H9 (cell line): ENCODE measurements around the gene CNDP1. TPM values are rescaled to one million over a fixed set of nuclear protein-coding genes. Genes with fewer than 3 reads are reported as not detected.

Experiments used
- DNase-seq: peaks from one replicate; pipeline ENCODE4 v3.0.0-alpha.2; 2017
- H2AFZ ChIP-seq: one replicate; pipeline ENCODE4 v1.6.1; 2013; ENCODE audit warnings: mild to moderate bottlenecking, low read length, control low read depth, moderate library complexity
- H2AK5ac ChIP-seq: 2 replicates; pipeline ENCODE4 v1.6.1; 2013; ENCODE audit warnings: low read length, control low read depth, mixed read lengths; ENCODE audit not compliant: insufficient read length
- H2BK120ac ChIP-seq: one replicate; pipeline ENCODE4 v1.6.1; 2013; ENCODE audit warnings: low read depth, mild to moderate bottlenecking, low read length, control low read depth, inconsistent platforms; ENCODE audit not compliant: poor library complexity, severe bottlenecking
- H2BK12ac ChIP-seq: 2 replicates; pipeline ENCODE4 v1.6.1; 2013; ENCODE audit warnings: low read length, control low read depth, mixed read lengths, low read depth; ENCODE audit not compliant: insufficient read length
- H2BK15ac ChIP-seq: 2 replicates; pipeline ENCODE4 v1.6.1; 2013; ENCODE audit warnings: low read depth, low read length, control low read depth
- H2BK20ac ChIP-seq: one replicate; pipeline ENCODE4 v1.6.1; 2013; ENCODE audit warnings: low read depth, mild to moderate bottlenecking, low read length, control low read depth, inconsistent platforms; ENCODE audit not compliant: poor library complexity, severe bottlenecking
- H2BK5ac ChIP-seq: 2 replicates; pipeline ENCODE4 v1.6.1; 2013; ENCODE audit warnings: low read length, control low read depth, mixed read lengths; ENCODE audit not compliant: insufficient read length
- H3K14ac ChIP-seq: 2 replicates; pipeline ENCODE4 v1.6.1; 2013; ENCODE audit warnings: low read length, control low read depth; ENCODE audit not compliant: insufficient read depth
- H3K18ac ChIP-seq: 2 replicates; pipeline ENCODE4 v1.6.1; 2013; ENCODE audit warnings: low read depth, mild to moderate bottlenecking, mixed read lengths, low read length, control low read depth; ENCODE audit not compliant: insufficient read length
- H3K23ac ChIP-seq: 2 replicates; pipeline ENCODE4 v1.6.1; 2013; ENCODE audit warnings: low read length, control low read depth, mixed read lengths, low read depth; ENCODE audit not compliant: insufficient read length
- H3K23me2 ChIP-seq: 2 replicates; pipeline ENCODE4 v1.6.1; 2013; ENCODE audit warnings: low read depth, mild to moderate bottlenecking, mixed read lengths, low read length, control low read depth; ENCODE audit not compliant: insufficient read length, poor library complexity, severe bottlenecking
- H3K27ac ChIP-seq: 2 replicates; pipeline ENCODE4 v1.5.1; 2013; ENCODE audit warnings: low read length, control low read depth, mixed read lengths, low read depth; ENCODE audit not compliant: insufficient read length
- H3K27me3 ChIP-seq: 2 replicates; pipeline ENCODE4 v1.6.1; 2013; ENCODE audit warnings: low read length, control low read depth, inconsistent platforms; ENCODE audit not compliant: insufficient read depth
- H3K4ac ChIP-seq: 2 replicates; pipeline ENCODE4 v1.6.1; 2013; ENCODE audit warnings: low read depth, mild to moderate bottlenecking, control low read depth, inconsistent platforms, low read length, moderate library complexity
- H3K4me1 ChIP-seq: 2 replicates; pipeline ENCODE4 v1.6.1; 2013; ENCODE audit warnings: low read length, control low read depth, inconsistent platforms; ENCODE audit not compliant: insufficient read depth
- H3K4me2 ChIP-seq: 2 replicates; pipeline ENCODE4 v1.6.1; 2013; ENCODE audit warnings: low read length, control low read depth, mixed read lengths; ENCODE audit not compliant: insufficient read length, insufficient read depth
- H3K56ac ChIP-seq: 2 replicates; pipeline ENCODE4 v1.6.1; 2013; ENCODE audit warnings: low read depth, mild to moderate bottlenecking, mixed read lengths, low read length, control low read depth; ENCODE audit not compliant: insufficient read length
- H3K79me1 ChIP-seq: 2 replicates; pipeline ENCODE4 v1.6.1; 2013; ENCODE audit warnings: low read depth, mild to moderate bottlenecking, moderate library complexity, low read length, control low read depth, inconsistent platforms; ENCODE audit not compliant: insufficient read depth, poor library complexity, severe bottlenecking
- H3K79me2 ChIP-seq: 2 replicates; pipeline ENCODE4 v1.6.1; 2013; ENCODE audit warnings: low read length, control low read depth, inconsistent platforms; ENCODE audit not compliant: insufficient read depth
- H3K9ac ChIP-seq: 2 replicates; pipeline ENCODE4 v1.6.1; 2013; ENCODE audit warnings: low read length, control low read depth, mixed read lengths; ENCODE audit not compliant: insufficient read length; ENCODE audit errors: extremely low read depth
- H3K9me3 ChIP-seq: one replicate; pipeline ENCODE4 v1.6.1; 2013; ENCODE audit warnings: low read depth, low read length, inconsistent platforms; ENCODE audit not compliant: control insufficient read depth
- H3T11ph ChIP-seq: one replicate; pipeline ENCODE4 v1.6.1; 2013; ENCODE audit warnings: mild to moderate bottlenecking, low read length, control low read depth, inconsistent platforms
- H4K20me1 ChIP-seq: one replicate; pipeline ENCODE4 v1.6.1; 2013; ENCODE audit not compliant: control insufficient read depth, insufficient read length, insufficient read depth
- H4K5ac ChIP-seq: 2 replicates; pipeline ENCODE4 v1.6.1; 2013; ENCODE audit warnings: low read depth, mild to moderate bottlenecking, mixed read lengths, low read length, control low read depth; ENCODE audit not compliant: insufficient read length
- H4K8ac ChIP-seq: replicated peaks from 2 replicates; pipeline ENCODE4 v1.6.1; 2013; ENCODE audit warnings: low read length, control low read depth, mixed read lengths, low read depth; ENCODE audit not compliant: insufficient read length
- H4K91ac ChIP-seq: 2 replicates; pipeline ENCODE4 v1.6.1; 2013; ENCODE audit warnings: low read depth, mild to moderate bottlenecking, moderate library complexity, mixed read lengths, low read length, control low read depth; ENCODE audit not compliant: insufficient read length
- H3K27ac Mint-ChIP-seq, 3 experiments: 2 replicates in 2 of 3; 3 replicates in 1 of 3; pipeline ENCODE4 v1.8.0; 2020 to 2021; ENCODE audit warnings: mixed read lengths in 3 of 3, mild to moderate bottlenecking in 1 of 3, moderate library complexity in 1 of 3
- H3K27me3 Mint-ChIP-seq: 2 replicates; pipeline ENCODE4 v1.8.0; 2021; ENCODE audit warnings: low read depth, mild to moderate bottlenecking, moderate library complexity, mixed read lengths
- H3K36me3 Mint-ChIP-seq, 3 experiments: 2 replicates in 2 of 3; 3 replicates in 1 of 3; pipeline ENCODE4 v1.8.0; 2020 to 2021; ENCODE audit warnings: low read depth in 3 of 3, mixed read lengths in 3 of 3; ENCODE audit not compliant: insufficient read depth in 1 of 3
- H3K4me1 Mint-ChIP-seq, 2 experiments: 2 replicates each; pipeline ENCODE4 v1.8.0; 2020; ENCODE audit warnings: mixed read lengths in 2 of 2
- H3K4me3 Mint-ChIP-seq, 2 experiments: 2 replicates in 1 of 2; 3 replicates in 1 of 2; pipeline ENCODE4 v1.8.0; 2020 to 2021; ENCODE audit warnings: mild to moderate bottlenecking in 2 of 2, mixed read lengths in 2 of 2, moderate library complexity in 1 of 2
- H3K9me3 Mint-ChIP-seq, 2 experiments: 2 replicates in 1 of 2; 3 replicates in 1 of 2; pipeline ENCODE4 v1.8.0; 2020; ENCODE audit warnings: mild to moderate bottlenecking in 2 of 2, mixed read lengths in 2 of 2, moderate library complexity in 1 of 2
- CTCF ChIP-seq: fragments of 200-600 bp; sonication (generic); conservative IDR thresholded peaks from 3 replicates; pipeline ENCODE4 v1.8.0; 2021; ENCODE audit warnings: antibody characterized with exemption, mild to moderate bottlenecking
- WGBS: extraction: QIAGEN DNeasy Blood & Tissue Kit; methylation state at CpG from one replicate; pipeline ENCODE4 v1.1.7; 2013; ENCODE audit warnings: missing lambda C conversion rate, low lambda C conversion rate, mixed read lengths; ENCODE audit not compliant: insufficient read length; ENCODE audit errors: extremely low coverage; 5-methylcytosine and 5-hydroxymethylcytosine counted together
- total RNA-seq: library from RNA; stranded (reverse); gene quantifications from 2 replicates; pipeline ENCODE4 v1.2.1, GENCODE V29; 2021

Gene CNDP1
- total RNA-seq, 1 experiment from 2014 or later, result not detected

DNA sequence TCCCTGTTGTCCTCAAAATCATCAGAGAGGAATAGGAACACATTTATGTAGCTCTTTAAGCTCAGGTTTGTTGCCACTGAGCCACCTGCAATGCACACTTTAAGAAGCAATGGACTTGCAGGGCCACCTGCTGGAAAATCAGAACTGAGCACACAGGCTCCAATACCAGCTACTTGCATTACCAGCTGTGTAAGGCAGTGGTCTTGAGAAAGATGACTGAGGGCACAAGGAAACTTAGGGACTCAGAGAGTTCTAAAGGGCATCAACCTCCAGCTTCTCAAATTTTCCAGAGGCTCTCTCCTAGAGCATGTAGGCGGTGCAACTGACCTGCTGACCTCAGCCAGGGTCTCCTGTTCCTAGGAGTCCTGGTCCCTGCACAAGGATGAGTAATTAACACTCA, 40.6 kb upstream of the CNDP1 start:
- Histone ChIP-seq H2BK12ac (no peak overlapping the region), H2BK20ac (no peak overlapping the region), H3K56ac (no peak overlapping the region), H3K23ac (no peak overlapping the region), H3K9ac (no peak overlapping the region), H4K8ac (no peak overlapping the region), H2BK120ac (no peak overlapping the region), H3K27me3 (no peaks in the 10 kb centered on the region), H3K79me1 (peaks cover 4% of the 10 kb centered on the region), H3K79me2 (peaks cover 9% of the 10 kb centered on the region), H3K23me2 (peaks cover 7% of the 10 kb centered on the region), H3K14ac (no peak overlapping the region), H4K91ac (no peak overlapping the region), H3K4me1 (no peaks in the 10 kb centered on the region), H3K9me3 (no peaks in the 10 kb centered on the region), H2AFZ (no peak overlapping the region), H3K27ac (no peak overlapping the region), H4K5ac (no peak overlapping the region), H2BK15ac (no peak overlapping the region), H4K20me1 (no peaks in the 10 kb centered on the region), H2AK5ac (no peak overlapping the region), H3T11ph (no peak overlapping the region), H3K18ac (no peak overlapping the region), H3K4ac (no peak overlapping the region), H3K4me2 (no peak overlapping the region), H2BK5ac (no peak overlapping the region)
- peak; percentile 65 for DNase-seq
- peaks cover 12 to 14% of the 10 kb centered on the region in 2 experiments for H3K4me1 Mint-ChIP-seq
- H3K9me3 Mint-ChIP-seq, result peaks cover 2 to 4% of the 10 kb centered on the region in 2 experiments; a peak in 3 of 5 replicates
- peaks cover 6 to 12% (median 11%) of the 10 kb centered on the region in 3 experiments; a peak in 5 of 7 replicates for H3K36me3 Mint-ChIP-seq
- 0 out of 2 replicates have a peak, but pooled peaks cover 1% of the 10 kb centered on the region for H3K27me3 Mint-ChIP-seq
- 0 out of 5 replicates have a peak overlapping the region, but pooled peaks of 1 of the 2 experiments have one; percentile 17 for H3K4me3 Mint-ChIP-seq
- H3K27ac Mint-ChIP-seq, result no peak overlapping the region; a peak in 1 of 7 replicates
- TF ChIP-seq CTCF, result peak; percentile 67
- WGBS, result no CpG with 5 or more reads among the region's 1 CpG
